H9 (cell line): ENCODE measurements around the gene WDPCP. TPM values are rescaled to one million over a fixed set of nuclear protein-coding genes. Genes with fewer than 3 reads are reported as not detected.
"Not testable (repeated sequence)": the region's sequence is repeated elsewhere in the genome, so short reads cannot be mapped to it uniquely, and the experiment has no call there.

Source experiments
- DNase-seq: peaks from one replicate; pipeline ENCODE4 v3.0.0-alpha.2; 2017
- H2AFZ ChIP-seq: one replicate; pipeline ENCODE4 v1.6.1; 2013; ENCODE audit warnings: mild to moderate bottlenecking, low read length, control low read depth, moderate library complexity
- H2AK5ac ChIP-seq: 2 replicates; pipeline ENCODE4 v1.6.1; 2013; ENCODE audit warnings: low read length, control low read depth, mixed read lengths; ENCODE audit not compliant: insufficient read length
- H2BK120ac ChIP-seq: one replicate; pipeline ENCODE4 v1.6.1; 2013; ENCODE audit warnings: low read depth, mild to moderate bottlenecking, low read length, control low read depth, inconsistent platforms; ENCODE audit not compliant: poor library complexity, severe bottlenecking
- H2BK12ac ChIP-seq: 2 replicates; pipeline ENCODE4 v1.6.1; 2013; ENCODE audit warnings: low read length, control low read depth, mixed read lengths, low read depth; ENCODE audit not compliant: insufficient read length
- H2BK15ac ChIP-seq: 2 replicates; pipeline ENCODE4 v1.6.1; 2013; ENCODE audit warnings: low read depth, low read length, control low read depth
- H2BK20ac ChIP-seq: one replicate; pipeline ENCODE4 v1.6.1; 2013; ENCODE audit warnings: low read depth, mild to moderate bottlenecking, low read length, control low read depth, inconsistent platforms; ENCODE audit not compliant: poor library complexity, severe bottlenecking
- H2BK5ac ChIP-seq: 2 replicates; pipeline ENCODE4 v1.6.1; 2013; ENCODE audit warnings: low read length, control low read depth, mixed read lengths; ENCODE audit not compliant: insufficient read length
- H3K14ac ChIP-seq: 2 replicates; pipeline ENCODE4 v1.6.1; 2013; ENCODE audit warnings: low read length, control low read depth; ENCODE audit not compliant: insufficient read depth
- H3K18ac ChIP-seq: 2 replicates; pipeline ENCODE4 v1.6.1; 2013; ENCODE audit warnings: low read depth, mild to moderate bottlenecking, mixed read lengths, low read length, control low read depth; ENCODE audit not compliant: insufficient read length
- H3K23ac ChIP-seq: 2 replicates; pipeline ENCODE4 v1.6.1; 2013; ENCODE audit warnings: low read length, control low read depth, mixed read lengths, low read depth; ENCODE audit not compliant: insufficient read length
- H3K23me2 ChIP-seq: 2 replicates; pipeline ENCODE4 v1.6.1; 2013; ENCODE audit warnings: low read depth, mild to moderate bottlenecking, mixed read lengths, low read length, control low read depth; ENCODE audit not compliant: insufficient read length, poor library complexity, severe bottlenecking
- H3K27ac ChIP-seq: 2 replicates; pipeline ENCODE4 v1.5.1; 2013; ENCODE audit warnings: low read length, control low read depth, mixed read lengths, low read depth; ENCODE audit not compliant: insufficient read length
- H3K27me3 ChIP-seq: 2 replicates; pipeline ENCODE4 v1.6.1; 2013; ENCODE audit warnings: low read length, control low read depth, inconsistent platforms; ENCODE audit not compliant: insufficient read depth
- H3K4ac ChIP-seq: 2 replicates; pipeline ENCODE4 v1.6.1; 2013; ENCODE audit warnings: low read depth, mild to moderate bottlenecking, control low read depth, inconsistent platforms, low read length, moderate library complexity
- H3K4me1 ChIP-seq: 2 replicates; pipeline ENCODE4 v1.6.1; 2013; ENCODE audit warnings: low read length, control low read depth, inconsistent platforms; ENCODE audit not compliant: insufficient read depth
- H3K4me2 ChIP-seq: 2 replicates; pipeline ENCODE4 v1.6.1; 2013; ENCODE audit warnings: low read length, control low read depth, mixed read lengths; ENCODE audit not compliant: insufficient read length, insufficient read depth
- H3K56ac ChIP-seq: 2 replicates; pipeline ENCODE4 v1.6.1; 2013; ENCODE audit warnings: low read depth, mild to moderate bottlenecking, mixed read lengths, low read length, control low read depth; ENCODE audit not compliant: insufficient read length
- H3K79me1 ChIP-seq: 2 replicates; pipeline ENCODE4 v1.6.1; 2013; ENCODE audit warnings: low read depth, mild to moderate bottlenecking, moderate library complexity, low read length, control low read depth, inconsistent platforms; ENCODE audit not compliant: insufficient read depth, poor library complexity, severe bottlenecking
- H3K79me2 ChIP-seq: 2 replicates; pipeline ENCODE4 v1.6.1; 2013; ENCODE audit warnings: low read length, control low read depth, inconsistent platforms; ENCODE audit not compliant: insufficient read depth
- H3K9ac ChIP-seq: 2 replicates; pipeline ENCODE4 v1.6.1; 2013; ENCODE audit warnings: low read length, control low read depth, mixed read lengths; ENCODE audit not compliant: insufficient read length; ENCODE audit errors: extremely low read depth
- H3K9me3 ChIP-seq: one replicate; pipeline ENCODE4 v1.6.1; 2013; ENCODE audit warnings: low read depth, low read length, inconsistent platforms; ENCODE audit not compliant: control insufficient read depth
- H3T11ph ChIP-seq: one replicate; pipeline ENCODE4 v1.6.1; 2013; ENCODE audit warnings: mild to moderate bottlenecking, low read length, control low read depth, inconsistent platforms
- H4K20me1 ChIP-seq: one replicate; pipeline ENCODE4 v1.6.1; 2013; ENCODE audit not compliant: control insufficient read depth, insufficient read length, insufficient read depth
- H4K5ac ChIP-seq: 2 replicates; pipeline ENCODE4 v1.6.1; 2013; ENCODE audit warnings: low read depth, mild to moderate bottlenecking, mixed read lengths, low read length, control low read depth; ENCODE audit not compliant: insufficient read length
- H4K8ac ChIP-seq: replicated peaks from 2 replicates; pipeline ENCODE4 v1.6.1; 2013; ENCODE audit warnings: low read length, control low read depth, mixed read lengths, low read depth; ENCODE audit not compliant: insufficient read length
- H4K91ac ChIP-seq: 2 replicates; pipeline ENCODE4 v1.6.1; 2013; ENCODE audit warnings: low read depth, mild to moderate bottlenecking, moderate library complexity, mixed read lengths, low read length, control low read depth; ENCODE audit not compliant: insufficient read length
- H3K27ac Mint-ChIP-seq, 3 experiments: 2 replicates in 2 of 3; 3 replicates in 1 of 3; pipeline ENCODE4 v1.8.0; 2020 to 2021; ENCODE audit warnings: mixed read lengths in 3 of 3, mild to moderate bottlenecking in 1 of 3, moderate library complexity in 1 of 3
- H3K27me3 Mint-ChIP-seq: 2 replicates; pipeline ENCODE4 v1.8.0; 2021; ENCODE audit warnings: low read depth, mild to moderate bottlenecking, moderate library complexity, mixed read lengths
- H3K36me3 Mint-ChIP-seq, 3 experiments: 2 replicates in 2 of 3; 3 replicates in 1 of 3; pipeline ENCODE4 v1.8.0; 2020 to 2021; ENCODE audit warnings: low read depth in 3 of 3, mixed read lengths in 3 of 3; ENCODE audit not compliant: insufficient read depth in 1 of 3
- H3K4me1 Mint-ChIP-seq, 2 experiments: 2 replicates each; pipeline ENCODE4 v1.8.0; 2020; ENCODE audit warnings: mixed read lengths in 2 of 2
- H3K4me3 Mint-ChIP-seq, 2 experiments: 2 replicates in 1 of 2; 3 replicates in 1 of 2; pipeline ENCODE4 v1.8.0; 2020 to 2021; ENCODE audit warnings: mild to moderate bottlenecking in 2 of 2, mixed read lengths in 2 of 2, moderate library complexity in 1 of 2
- H3K9me3 Mint-ChIP-seq, 2 experiments: 2 replicates in 1 of 2; 3 replicates in 1 of 2; pipeline ENCODE4 v1.8.0; 2020; ENCODE audit warnings: mild to moderate bottlenecking in 2 of 2, mixed read lengths in 2 of 2, moderate library complexity in 1 of 2
- WGBS: extraction: QIAGEN DNeasy Blood & Tissue Kit; methylation state at CpG from one replicate; pipeline ENCODE4 v1.1.7; 2013; ENCODE audit warnings: missing lambda C conversion rate, low lambda C conversion rate, mixed read lengths; ENCODE audit not compliant: insufficient read length; ENCODE audit errors: extremely low coverage; 5-methylcytosine and 5-hydroxymethylcytosine counted together
- total RNA-seq: library from RNA; stranded (reverse); gene quantifications from 2 replicates; pipeline ENCODE4 v1.2.1, GENCODE V29; 2021
- TF ChIP-seq, protein P1 (sequence below): fragments of 200-600 bp; sonication (generic); conservative IDR thresholded peaks from 3 replicates; pipeline ENCODE4 v1.8.0; 2021; ENCODE audit warnings: antibody characterized with exemption, mild to moderate bottlenecking

The WDPCP gene
- total RNA-seq, 1 experiment from 2014 or later, result 22.4 TPM

DNA sequence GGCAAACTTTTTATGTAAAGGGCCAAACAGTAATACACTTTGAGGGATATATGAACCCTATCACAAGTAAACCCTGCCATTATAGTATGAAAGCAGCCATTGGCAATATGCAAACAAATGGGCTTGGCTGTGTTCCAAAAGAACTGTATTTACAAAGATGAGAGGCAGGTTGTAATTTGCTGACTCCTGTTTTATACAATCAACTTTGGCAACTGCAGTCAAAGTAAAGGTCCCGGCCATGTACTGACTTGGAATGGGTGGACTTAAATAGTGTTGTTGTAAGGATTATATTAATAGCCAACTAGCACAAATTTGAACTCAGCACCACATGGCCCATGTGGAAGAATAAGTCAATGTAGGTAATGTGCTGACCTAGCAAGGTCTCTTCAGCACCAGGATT lies 223.4 kb downstream of the WDPCP start:
- Histone ChIP-seq H3K14ac (no peak overlapping the region), H4K91ac (no peak overlapping the region), H4K20me1 (no peaks in the 10 kb centered on the region), H4K5ac (no peak overlapping the region), H4K8ac (no peak overlapping the region), H2BK5ac (no peak overlapping the region), H2BK12ac (no peak overlapping the region), H2AFZ (no peak overlapping the region), H2BK120ac (no peak overlapping the region), H3K4me1 (no peaks in the 10 kb centered on the region), H3T11ph (no peak overlapping the region), H3K4me2 (no peak overlapping the region), H3K27ac (no peak overlapping the region), H3K79me2 (no peaks in the 10 kb centered on the region), H3K56ac (no peak overlapping the region), H2BK20ac (no peak overlapping the region), H3K9me3 (no peaks in the 10 kb centered on the region), H3K9ac (no peak overlapping the region), H3K18ac (no peak overlapping the region), H3K27me3 (no peaks in the 10 kb centered on the region), H3K23ac (no peak overlapping the region), H2BK15ac (no peak overlapping the region), H3K23me2 (no peaks in the 10 kb centered on the region), H3K4ac (no peak overlapping the region), H3K79me1 (no peaks in the 10 kb centered on the region), H2AK5ac (no peak overlapping the region)
- H3K4me3 Mint-ChIP-seq, result no peak overlapping the region
- WGBS, result no CpG with 5 or more reads among the region's 1 CpG
- no peaks in the 10 kb centered on the region for H3K27me3 Mint-ChIP-seq
- no peaks in the 10 kb centered on the region for H3K36me3 Mint-ChIP-seq
- H3K4me1 Mint-ChIP-seq, result no peaks in the 10 kb centered on the region
- no peaks in the 10 kb centered on the region for H3K9me3 Mint-ChIP-seq
- TF ChIP-seq, protein P1, sequence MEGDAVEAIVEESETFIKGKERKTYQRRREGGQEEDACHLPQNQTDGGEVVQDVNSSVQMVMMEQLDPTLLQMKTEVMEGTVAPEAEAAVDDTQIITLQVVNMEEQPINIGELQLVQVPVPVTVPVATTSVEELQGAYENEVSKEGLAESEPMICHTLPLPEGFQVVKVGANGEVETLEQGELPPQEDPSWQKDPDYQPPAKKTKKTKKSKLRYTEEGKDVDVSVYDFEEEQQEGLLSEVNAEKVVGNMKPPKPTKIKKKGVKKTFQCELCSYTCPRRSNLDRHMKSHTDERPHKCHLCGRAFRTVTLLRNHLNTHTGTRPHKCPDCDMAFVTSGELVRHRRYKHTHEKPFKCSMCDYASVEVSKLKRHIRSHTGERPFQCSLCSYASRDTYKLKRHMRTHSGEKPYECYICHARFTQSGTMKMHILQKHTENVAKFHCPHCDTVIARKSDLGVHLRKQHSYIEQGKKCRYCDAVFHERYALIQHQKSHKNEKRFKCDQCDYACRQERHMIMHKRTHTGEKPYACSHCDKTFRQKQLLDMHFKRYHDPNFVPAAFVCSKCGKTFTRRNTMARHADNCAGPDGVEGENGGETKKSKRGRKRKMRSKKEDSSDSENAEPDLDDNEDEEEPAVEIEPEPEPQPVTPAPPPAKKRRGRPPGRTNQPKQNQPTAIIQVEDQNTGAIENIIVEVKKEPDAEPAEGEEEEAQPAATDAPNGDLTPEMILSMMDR, result no peak
- no peak overlapping the region for H3K27ac Mint-ChIP-seq
- DNase-seq, result no peak

DNA sequence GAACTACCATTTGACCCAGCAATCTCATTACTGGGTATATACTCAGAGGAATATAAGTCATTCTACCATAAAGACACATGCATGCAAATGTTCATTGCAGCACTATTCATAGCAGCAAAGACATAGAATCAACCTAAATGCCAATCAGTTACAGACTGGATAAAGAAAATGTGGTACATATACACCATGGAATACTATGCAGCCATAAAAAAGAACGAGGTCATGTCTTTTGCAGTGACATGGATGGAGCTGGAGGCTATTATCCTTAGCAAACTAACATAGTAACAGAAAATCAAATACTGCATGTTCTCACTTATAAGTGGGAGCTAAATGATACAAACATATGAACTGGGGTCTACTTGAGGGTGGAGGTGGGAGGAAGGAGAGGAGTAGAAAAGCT lies 230.6 kb downstream of the WDPCP start:
- not testable (repeated sequence) for H4K8ac ChIP-seq, H3K18ac ChIP-seq, H3K4me1 Mint-ChIP-seq, H2BK20ac ChIP-seq, H3K56ac ChIP-seq, H3K27ac ChIP-seq, H2BK5ac ChIP-seq, H3K4me3 Mint-ChIP-seq, H3K27ac Mint-ChIP-seq, H4K91ac ChIP-seq, H3K14ac ChIP-seq, H3K27me3 Mint-ChIP-seq, H2AK5ac ChIP-seq, H3K4me2 ChIP-seq, H3K4me1 ChIP-seq, H4K5ac ChIP-seq, H3K23ac ChIP-seq, H3K4ac ChIP-seq, DNase-seq, H2BK12ac ChIP-seq, H2BK120ac ChIP-seq, H3K23me2 ChIP-seq, H2AFZ ChIP-seq, H3K79me2 ChIP-seq, H3K9ac ChIP-seq, H3T11ph ChIP-seq, H3K9me3 ChIP-seq, H2BK15ac ChIP-seq, H3K27me3 ChIP-seq, H3K79me1 ChIP-seq, H4K20me1 ChIP-seq
- WGBS, result no CpG with 5 or more reads among the region's 1 CpG
- Mint-ChIP-seq H3K9me3 (peaks cover 8 to 12% of the 10 kb centered on the region in 2 experiments; a peak in 4 of 5 replicates), H3K36me3 (peaks cover 10 to 17% (median 10%) of the 10 kb centered on the region in 3 experiments)
